HG03095 (cell line): ENCODE measurements around the gene PTRHD1.
"Not testable (repeated sequence)": the region's sequence is repeated elsewhere in the genome, so short reads cannot be mapped to it uniquely, and the experiment has no call there.

Experiments
- ATAC-seq: cut with Tn5 transposase; IDR thresholded peaks from one replicate; pipeline ENCODE4 v1.9.1; 2021; ENCODE audit warnings: moderate library complexity; ENCODE audit not compliant: unreplicated experiment

PTRHD1 gene, protein sequence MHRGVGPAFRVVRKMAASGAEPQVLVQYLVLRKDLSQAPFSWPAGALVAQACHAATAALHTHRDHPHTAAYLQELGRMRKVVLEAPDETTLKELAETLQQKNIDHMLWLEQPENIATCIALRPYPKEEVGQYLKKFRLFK

DNA sequence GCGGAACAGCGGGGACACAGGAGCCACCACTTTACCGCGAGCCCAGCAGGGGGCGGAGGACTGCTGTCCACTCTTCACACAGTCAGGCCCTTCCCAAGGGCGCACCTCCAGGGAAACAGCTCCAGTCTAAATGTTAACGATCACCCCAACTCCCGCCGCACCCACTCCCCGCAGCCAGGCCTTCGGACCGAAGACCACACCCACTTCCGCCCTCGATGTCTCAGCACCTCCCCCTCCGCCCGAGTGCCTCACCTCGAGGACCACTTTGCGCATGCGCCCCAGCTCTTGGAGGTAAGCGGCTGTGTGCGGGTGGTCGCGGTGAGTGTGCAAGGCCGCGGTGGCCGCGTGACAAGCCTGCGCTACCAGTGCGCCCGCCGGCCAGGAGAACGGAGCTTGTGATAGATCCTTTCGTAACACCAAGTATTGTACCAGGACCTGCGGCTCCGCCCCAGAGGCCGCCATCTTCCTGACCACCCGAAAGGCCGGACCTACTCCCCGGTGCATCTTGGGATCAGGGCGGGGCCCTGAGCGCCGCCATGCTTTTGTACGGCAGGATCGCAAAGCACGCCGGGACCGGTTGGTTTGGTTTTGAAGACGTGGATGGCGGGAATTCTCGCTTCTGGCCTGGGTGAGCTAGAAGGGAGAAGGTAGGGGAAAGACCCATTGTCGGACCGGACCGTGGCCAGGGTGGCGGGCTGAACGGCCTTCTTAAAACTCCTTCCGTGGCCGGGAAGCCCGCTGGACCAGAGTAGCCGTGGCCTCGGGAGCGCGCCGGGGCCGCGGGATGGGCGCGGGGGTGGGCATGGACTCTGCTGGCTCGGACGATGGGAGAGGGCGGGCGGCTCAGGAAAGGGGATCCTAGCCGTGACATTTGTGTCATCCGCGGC is at the start of gene PTRHD1, which contains the start of gene CENPO:
PTRHD1 (minus strand) TSS at position 518 of the 887 bp plus-strand sequence; CDS start at position 504, 14 bp downstream.
CENPO (plus strand) TSS at position 552 of the 887 bp plus-strand sequence. CDS start 495 bp downstream, outside the sequence.
- ATAC-seq = peak; percentile 89

DNA sequence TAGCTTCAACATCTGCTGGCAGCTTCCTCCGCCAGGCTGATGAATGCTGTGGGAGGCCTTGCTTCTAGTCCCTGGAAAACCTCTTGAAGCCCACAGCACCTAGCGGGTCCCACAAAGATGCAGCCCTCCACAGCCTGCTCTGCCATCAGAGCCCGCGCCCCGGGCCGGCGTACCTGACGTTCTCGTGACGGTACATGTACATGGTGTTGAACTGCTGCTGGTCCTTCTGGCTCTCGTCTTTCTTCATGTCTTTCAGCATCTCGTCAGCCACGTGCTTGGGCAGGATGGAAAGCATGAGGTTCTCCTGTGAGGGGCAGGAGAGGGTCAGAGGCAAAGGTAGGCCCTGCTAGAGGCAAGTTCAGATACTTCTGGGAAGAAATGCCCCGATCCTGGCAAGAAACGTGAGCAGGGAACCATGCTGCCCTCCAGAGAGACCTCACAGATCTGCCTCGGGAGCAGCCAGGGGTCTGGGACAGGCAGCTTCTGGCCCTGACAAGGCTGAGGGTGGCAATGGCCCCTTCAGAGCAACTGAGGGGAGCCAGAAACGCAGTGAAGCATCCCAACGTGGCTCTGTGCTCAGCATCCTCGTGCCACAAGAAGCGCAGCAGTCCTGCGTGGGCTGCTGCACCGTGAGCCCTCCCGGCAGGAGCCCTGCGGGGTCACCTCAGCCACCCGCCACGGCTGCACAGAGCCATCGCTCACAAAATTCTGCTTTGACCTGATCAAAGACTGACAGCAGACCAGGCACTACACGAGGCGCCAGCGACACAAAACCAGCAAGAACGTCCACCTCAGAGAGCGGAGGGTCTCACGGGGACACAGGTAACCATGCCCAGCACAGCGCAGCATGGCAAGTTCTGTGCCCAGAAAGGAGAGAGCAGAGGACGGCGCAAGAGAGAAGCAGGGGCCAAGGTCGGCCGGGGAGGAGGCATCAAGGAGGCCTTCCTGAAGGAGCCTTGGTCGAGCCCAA is 49.2 kb upstream of the PTRHD1 start:
- ATAC-seq = no peak

DNA sequence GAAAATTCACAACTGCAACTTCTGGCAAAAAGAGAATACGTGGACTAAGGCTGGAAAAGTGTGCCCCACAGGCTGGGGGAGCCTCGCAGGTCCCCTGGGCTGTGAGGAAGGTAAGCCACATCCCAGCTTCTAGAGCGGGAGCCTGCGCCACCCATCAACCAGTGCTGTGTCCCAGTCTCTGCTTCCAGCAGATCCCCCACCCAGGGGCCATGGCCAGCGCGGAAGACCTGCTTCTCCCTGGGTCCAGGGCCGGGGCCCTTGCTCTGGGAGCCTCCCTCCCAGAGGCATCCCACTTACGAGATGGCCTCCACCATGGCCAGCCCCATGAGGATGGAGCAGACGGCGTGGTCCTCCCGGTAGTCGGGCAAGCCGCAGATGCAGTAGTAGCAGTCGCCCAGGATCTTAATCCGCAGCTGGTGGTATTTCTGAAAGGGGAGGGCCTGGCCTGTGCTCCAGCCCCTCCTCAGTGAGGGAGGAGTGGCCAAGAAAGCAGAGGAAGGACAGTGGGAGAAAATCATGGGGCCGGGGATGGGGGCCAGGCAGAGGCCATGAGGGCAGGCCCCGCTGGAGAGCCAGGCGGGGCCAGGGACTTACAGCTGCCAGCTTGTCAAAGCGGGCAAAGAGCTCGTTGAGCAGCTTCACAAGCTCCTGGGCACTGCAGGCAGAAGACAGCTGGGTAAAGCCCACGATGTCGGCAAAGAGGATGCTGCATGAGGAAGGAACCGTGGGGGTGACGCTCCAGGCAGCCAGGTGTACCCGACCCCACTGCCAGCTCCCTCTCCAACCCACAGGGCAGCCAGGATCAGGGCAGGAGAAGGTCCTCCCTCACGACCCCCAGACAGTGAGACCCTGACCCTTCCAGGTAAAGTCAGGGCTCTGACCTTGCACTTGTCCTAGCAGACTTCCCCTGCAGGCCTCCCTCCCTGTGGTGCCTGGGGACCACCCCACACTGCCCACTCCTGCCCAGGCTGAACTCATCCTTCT is 48.1 kb upstream of the PTRHD1 start:
- ATAC-seq = no peak

DNA sequence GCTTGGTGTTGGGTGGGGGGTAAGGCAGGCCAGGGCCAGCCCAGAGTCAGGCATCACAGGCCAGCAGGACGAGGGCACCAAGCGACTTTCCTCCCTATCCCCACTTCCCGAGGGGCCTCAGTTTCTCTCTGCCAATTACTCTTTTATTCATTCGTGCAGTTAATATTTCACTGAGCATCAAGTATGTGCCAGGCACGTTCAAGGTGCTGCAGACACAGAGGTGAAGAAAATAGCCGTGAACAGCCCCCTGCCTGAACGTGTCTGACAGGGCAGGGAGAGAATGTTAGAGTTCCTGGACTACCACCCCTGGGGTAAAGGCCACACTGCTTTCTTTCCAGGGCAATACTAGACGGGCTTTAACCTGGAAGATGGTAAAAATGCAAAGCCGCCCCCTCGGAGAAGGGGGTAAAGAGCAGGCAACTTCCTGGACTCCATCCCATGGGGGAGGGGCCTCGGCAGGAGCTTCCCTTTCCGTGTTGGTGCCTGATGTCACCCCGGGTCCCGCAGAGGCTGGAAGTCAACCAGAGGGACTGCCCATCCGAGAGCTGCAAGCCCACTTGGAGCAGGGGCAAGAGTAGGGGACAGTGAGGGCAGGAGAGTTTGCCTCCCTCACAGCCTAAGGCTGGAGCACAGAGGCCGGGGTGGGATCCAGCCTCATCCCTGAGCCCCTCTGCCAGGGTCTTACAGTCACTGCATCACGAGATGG is 47.1 kb upstream of the PTRHD1 start:
- ATAC-seq = no peak

DNA sequence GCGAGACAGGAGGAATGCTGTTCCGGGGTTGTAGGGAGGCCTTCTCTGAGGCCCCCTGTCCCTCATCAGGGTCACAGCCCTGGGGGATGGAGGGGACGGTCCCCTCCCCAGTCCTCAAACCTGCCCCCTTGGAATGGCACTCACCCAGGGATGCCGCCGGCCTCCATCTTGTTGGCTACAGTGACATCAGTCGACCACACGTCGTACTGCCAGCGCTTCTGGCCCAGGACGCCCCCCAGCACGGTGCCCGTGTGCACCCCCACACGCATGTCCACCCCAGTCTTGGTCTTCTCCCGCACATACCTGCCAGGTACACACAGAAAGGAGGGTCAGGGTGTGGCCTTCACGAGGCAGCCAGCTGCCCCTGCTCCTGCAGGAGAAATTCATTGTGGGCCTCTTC is 46.5 kb upstream of the PTRHD1 start:
- no peak for ATAC-seq

DNA sequence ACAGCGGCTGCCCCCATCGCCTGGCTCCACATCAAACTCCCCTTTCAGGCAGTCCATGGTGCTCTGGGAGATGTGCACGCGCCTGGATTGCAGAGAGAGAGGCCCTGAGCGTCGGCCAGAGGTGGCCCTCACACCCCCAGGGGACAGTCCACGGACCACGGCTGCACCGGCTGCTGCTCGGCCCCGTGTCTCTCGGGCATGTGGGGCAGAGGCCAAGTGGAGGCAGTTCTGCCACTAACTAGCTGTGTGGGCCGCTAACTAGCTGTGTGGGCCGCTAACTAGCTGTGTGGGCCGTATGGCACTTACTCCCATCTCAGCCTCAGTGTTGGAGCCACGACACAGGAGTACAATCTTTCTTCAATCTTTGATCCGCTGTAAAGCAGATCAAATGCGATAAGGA is 45.4 kb upstream of the PTRHD1 start:
- ATAC-seq = no peak

DNA sequence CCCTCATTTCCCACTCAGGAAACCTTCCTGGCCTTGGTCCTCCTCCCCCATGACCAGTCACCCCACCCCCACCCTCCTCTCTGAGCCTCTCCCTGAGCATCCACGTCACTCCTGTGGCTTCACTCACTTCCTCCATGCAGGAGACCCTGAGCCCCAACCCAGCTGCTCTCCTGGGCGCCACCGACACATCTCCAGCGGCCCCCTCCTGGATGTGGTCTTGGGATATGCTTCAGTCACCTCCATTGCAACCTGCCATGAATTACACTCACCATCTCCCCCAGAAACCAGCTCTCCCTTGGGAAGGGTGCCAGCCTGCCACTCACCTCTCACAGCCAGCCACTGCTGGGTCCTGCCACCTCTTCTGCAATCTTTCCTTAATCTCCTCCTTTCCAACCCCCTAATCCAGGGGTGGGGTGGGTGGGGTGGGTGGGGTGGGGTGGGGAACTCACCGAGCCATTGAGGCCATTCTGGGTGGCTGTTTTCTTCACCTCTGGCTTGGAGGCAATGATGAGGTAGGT is 44.9 kb upstream of the PTRHD1 start:
- ATAC-seq = no peak

DNA sequence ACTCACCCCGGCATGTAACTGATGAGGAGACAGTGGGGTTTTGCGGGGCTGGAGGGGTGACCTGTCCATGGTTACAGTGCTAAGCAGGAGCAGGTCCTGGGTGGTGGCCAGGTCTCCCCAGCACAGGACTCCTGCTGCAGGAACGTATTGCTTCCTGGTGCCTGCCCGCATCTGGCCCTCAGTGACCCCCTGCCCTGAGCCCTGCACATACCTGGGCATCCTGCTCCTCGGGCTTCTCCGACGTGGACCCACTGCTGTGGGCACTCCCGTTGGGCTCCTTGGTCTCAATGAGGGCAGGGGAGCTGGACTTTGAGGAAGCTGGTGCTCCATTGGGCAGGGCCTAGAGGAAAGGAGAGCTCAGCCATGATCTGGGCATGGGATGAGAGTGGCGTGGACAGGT is 43.5 kb upstream of the PTRHD1 start:
- no peak for ATAC-seq

DNA sequence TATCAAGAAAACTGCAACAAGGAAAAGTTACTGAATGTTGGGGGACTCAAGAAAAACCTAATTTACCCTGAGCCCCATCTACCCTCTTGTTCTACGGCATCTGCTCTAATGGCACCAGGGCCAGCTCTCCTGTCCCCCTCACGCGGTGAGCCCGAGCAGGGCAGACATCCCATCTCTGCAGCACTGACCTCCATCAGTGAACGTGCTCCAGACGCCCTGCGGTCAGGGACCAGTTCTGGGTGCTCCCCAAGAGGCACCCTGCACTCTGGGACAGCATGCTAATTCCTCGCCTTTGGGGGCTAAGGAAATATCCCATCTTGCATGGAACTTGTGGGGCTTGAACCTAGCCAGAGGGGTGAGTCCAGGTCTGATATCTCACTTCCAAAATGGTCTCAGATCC is 43.0 kb upstream of the PTRHD1 start:
- ATAC-seq = no peak

DNA sequence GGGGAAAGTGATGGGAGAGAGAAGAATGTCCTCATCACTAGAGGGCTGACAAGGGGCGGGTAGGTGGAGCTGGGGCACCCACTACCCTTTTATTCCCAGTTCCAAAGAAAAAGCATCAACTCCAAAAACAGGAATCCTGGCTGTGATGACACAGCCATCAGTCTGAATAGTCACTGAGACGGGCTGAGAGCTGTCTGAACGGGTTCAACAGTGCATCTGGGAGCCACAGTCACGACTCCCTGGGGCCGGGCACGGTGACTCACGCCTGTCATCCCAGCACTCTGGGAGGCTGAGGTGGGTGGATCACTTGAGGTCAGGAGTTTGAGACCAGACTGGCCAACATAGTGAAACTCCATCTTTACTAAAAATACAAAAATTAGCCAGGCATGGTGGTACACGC is 42.2 kb upstream of the PTRHD1 start:
- not testable (repeated sequence) for ATAC-seq

DNA sequence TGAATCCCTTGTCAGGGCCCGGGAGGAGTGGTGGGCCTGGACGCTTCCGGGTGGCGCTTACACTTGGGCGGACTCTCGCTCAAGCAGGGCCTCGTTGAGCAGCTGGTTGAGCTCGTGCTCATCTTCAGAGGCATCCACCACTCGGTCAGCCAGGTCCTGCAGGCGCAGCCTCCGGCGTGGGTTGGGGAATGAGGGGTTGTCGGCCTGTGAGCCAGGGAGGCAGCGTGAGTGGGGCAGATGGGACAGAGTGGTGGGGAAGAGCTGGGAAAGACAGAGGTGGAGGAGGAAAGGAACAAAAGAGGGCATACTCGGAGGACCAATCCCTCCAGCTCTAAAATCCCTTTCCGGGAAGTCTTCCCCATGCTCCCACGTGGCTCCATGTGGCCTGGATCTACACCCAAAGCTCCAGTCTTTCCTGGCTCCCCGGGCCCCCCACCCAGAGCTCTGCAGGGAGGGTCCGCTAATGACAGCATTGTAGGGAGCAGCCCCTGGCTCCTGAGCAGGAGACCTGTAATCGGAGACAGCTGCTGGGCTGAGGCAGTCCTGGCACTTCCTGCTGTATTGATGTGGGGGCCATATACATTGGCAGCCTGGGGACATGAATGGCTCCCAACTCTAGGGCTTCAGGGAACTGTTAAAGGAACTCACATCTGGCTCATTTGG is 41.7 kb upstream of the PTRHD1 start:
- no peak for ATAC-seq

DNA sequence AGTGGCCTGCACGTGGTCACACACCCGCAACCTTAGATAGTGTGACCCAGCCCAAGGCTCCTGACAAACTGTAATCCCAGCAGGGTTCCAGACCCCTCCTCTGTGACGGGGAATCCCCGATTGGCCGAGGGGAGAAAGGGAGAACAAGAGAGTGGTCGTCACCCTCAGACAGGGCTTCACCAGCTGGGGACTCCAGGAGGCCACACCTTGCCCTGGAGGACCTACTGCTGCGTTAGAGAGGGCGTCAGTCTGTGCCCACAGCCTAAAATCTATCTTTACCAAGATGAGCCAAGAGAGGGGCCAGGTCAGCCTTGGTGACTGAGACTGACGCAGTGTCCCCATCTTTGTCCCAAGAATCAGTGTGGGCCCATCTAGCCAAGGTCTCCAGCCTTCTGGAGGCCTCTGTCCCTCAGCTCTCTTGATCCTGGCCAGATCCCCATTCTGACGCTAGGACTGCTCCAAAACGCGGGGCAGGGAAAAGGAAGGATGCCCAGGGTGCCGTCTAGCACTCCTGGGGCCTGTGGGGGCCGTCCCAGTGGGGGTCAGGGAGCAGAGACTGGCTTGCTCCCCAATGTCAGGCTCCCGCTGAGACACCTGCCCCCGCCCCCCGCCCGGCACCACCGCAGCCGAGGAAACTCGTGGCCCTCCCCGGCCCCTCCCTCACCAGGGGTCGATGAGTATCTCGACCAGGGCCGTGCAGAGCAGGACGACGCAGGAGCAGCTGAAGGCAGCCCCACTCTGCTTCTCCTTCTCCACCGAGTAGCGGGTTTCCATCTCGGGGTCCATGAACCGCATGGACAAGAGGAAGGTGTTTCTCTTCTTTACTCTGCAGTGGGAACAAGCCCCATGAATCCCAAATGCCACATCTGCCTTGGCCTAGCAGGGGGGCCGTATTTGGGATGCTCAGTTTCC is 40.9 kb upstream of the PTRHD1 start:
- ATAC-seq = no peak

DNA sequence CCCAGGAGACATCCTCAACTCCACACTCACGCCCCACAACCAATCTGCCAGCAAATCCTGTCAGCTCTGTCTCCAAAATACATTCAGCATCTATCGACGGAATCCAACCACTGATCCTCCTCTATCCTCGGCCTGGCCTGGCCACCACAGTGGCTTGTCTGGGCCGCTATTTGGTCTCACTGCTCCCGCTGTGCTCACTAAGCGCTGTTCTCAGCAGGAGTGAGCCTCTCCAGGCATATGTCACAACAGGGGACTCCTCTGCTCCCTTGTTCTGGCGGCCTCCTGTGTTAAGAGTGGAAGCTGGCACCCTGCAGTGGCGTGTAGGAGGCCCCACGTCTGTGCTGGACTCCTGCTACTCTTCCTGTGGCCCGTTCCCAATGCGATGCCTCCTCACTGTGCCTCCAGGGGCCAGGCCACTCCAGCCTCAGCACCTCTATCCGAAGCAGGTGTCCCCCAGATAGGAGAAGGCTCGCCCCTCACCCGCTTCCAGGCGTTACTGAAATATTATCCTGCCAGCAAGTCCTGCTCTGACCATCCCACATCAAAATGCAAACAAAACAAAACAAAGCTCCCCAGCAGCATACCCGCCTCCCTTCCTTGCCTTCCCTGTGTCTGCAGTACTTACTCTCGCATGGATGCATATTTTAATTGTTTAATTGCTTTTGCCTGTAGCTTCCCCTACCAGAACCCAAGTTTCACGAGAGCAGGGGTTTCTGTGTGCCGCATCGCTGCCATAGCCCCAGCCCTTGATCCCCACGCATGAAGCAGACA is 39.9 kb upstream of the PTRHD1 start:
- ATAC-seq = no peak

DNA sequence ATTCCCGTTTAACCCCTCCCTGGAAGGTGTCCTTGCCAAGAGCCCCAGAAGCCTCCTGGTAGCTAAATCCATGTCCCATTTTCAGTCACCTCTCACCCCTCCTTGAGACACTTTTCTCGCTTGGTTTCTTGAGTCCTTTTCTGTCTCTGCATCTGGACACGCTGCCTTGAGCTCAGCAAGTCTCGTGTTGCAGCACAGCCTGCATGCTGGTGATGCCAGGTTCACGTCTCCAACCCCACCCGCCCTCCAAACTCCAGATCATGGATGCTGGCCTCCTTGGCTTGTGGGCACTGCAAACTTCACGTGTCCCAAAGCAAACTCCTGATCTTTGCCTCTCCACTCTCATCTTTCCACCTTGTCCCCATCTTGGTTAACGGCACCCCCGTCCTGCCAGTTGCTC is 39.3 kb upstream of the PTRHD1 start:
- ATAC-seq = no peak

DNA sequence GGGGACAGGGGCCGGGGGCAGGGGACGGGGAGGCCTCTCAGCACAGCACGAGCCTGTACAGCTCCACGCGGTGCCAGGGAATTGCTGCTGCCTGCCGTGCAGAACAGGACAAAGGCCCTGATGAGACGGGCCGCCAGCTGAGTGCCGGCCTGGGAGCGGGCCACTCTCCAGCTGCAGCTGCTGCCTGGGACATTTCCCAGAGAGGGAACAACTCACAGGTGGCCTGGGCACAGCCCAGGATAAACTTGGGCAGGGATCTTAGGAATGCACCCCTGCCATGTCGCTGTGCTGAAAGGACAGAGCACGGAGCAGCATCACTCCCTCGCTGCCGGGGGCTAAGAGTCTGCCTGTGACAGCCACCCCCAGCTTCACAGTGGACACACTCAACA is 38.9 kb upstream of the PTRHD1 start:
- ATAC-seq = no peak

DNA sequence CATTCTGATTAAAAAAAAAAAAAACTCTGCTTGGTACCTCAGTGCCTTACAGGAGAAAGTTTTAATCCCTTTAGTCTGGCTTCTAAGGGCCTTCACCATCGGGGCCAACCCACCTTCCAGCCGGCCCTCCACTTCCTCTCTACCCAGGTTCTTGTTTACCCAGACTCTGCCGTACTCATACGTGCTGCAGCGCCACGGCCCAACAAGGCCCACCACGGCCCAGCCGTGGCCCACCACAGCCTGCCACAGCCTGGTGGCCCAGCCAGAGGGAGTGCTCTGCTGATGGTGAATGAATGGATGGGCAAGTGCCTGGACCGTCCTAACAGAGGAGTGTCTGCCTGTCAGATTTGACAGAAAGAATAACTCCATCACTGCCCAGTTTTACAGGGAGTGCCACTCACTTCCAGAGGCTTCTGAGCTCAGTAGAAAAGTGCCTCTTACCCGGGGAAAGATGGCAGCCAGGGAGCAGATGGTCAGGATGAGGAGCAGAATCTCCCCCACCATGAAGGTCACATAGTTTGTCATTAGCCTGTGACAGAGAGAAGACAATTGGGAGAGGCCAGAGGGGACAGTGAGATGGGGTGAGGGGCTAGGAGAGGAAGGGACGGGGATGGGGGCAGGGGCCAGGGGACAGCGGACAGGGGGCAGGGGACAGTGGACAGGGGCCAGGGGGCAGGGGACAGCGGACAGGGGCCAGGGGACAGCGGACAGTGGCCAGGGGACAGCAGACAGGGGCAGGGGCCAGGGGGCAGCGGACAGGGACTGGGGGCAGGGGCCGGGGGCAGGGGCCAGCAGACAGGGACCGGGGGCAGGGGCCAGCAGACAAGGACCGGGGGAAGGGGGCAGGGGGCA is 38.3 kb upstream of the PTRHD1 start:
- ATAC-seq = no peak
